GM12892 (cell line): ENCODE measurements around the gene HECW1.

ENCODE experiments used
- POLR2AphosphoS5 ChIP-seq: IDR thresholded peaks from 2 replicates; pipeline ENCODE4 v1.6.1; 2011; ENCODE audit warnings: low read depth, low read length, control low read depth
- TAF1 ChIP-seq: IDR thresholded peaks from 2 replicates; pipeline ENCODE4 v1.6.1; 2011; ENCODE audit warnings: low read depth, mild to moderate bottlenecking, control low read depth, low read length, borderline replicate concordance

DNA sequence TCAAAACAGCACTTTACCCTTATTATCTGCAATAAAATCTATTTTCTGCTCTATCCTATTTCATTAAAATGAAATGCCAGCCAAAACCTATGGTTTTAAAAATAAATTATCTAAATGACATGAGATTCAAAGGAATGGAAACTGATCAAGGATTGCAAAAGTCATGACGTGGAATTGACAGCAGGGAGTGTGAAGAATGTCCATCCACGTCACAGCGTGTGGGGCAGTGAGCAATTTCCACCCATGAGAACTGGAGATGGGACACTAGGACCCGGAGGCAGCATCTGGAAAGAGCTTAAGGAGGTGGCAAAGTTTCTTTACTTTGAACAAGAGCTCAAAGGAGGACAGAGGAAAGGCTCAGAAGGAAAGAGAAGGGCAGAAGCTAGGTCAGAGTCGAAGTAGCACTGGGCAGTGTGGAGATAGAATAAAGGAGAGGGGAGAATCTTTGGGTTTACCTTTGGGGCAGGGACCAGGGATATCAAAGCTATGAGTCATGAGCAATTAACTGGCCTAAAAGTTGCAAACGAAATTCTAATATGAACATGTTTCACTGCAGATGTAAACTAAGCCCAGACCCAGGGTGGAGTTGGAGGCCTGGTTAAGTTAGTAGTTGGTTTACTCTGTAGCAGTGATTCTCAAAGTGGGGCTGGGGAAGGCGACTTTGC lies 445.5 kb downstream of the HECW1 start:
- TF ChIP-seq TAF1 = no peak
- no peak for TF ChIP-seq POLR2AphosphoS5
